ENCODE measurements around the gene ANO2. TPM values are rescaled to one million over a fixed set of nuclear protein-coding genes. Genes with fewer than 3 reads are reported as not detected.

The ANO2 gene
- total and polyA plus RNA-seq, 5 donors from 2014 or later: 0.10 TPM; not detected in 4

DNA sequence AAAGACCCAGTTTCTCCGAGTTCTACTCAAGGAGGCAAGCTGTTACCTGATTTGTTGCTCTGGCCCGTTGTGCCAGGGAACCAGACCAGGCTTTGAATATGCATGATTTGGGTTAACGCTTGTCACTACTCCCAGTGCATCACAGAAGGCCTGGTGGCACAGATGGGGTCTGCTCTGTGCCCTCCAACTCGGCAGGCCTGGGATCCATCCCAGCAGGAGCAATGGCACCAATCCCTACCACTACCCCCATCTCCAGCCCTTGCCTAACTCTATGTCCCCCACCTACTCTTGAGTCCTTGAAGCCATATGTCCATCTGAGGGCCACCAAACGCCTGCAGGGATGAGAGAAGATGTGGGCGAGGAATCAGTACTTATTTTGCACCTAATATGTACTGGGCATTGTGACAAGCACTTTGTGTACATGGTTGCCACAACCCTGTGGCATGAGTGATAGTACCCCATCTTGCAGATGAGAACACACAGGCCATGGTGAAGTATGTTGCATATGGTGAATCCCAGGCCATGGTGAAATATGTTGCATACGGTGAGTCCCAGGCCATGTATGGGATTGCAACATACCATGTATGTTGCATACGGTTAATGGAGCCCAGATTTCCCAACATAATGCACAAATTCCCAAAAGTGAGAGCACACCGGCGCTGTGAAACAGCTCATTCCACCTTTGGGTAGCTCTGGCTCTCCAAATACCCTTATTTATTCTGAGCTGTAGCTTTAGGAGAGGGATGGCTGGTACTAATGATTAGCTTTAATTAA lies 410.4 kb downstream of the ANO2 start:
- no peak for DNase-seq
- Histone ChIP-seq H3K36me3 (ENCODE audit: control insufficient read depth, insufficient read depth, low read length) (no peaks in the 10 kb centered on the region), H3K27me3 (ENCODE audit: control insufficient read depth, insufficient read depth, low read length) (peaks cover 13% of the 10 kb centered on the region), H3K9me3 (ENCODE audit: control insufficient read depth in 2 of 2, low read length in 2 of 2) (no peaks in the 10 kb centered on the region), H3K27ac (ENCODE audit: insufficient read depth, low read length, poor library complexity, severe bottlenecking) (no peak overlapping the region), H3K4me3 (ENCODE audit: low read depth, low read length) (no peak overlapping the region), H3K4me1 (ENCODE audit: control insufficient read depth, insufficient read depth, low read length, poor library complexity, severe bottlenecking) (no peaks in the 10 kb centered on the region)
- H3K9me3 Mint-ChIP-seq: peaks cover 0 to 10% (median 3%) of the 10 kb centered on the region in 7 donors
- ATAC-seq (ENCODE audit: low read depth in 2 of 2): no peak
- peaks cover 12% of the 10 kb centered on the region for H3K27me3 Mint-ChIP-seq
- no peak overlapping the region for H3K4me3 Mint-ChIP-seq
- no peak overlapping the region for H3K27ac Mint-ChIP-seq
- H3K4me1 Mint-ChIP-seq: no peaks in the 10 kb centered on the region
- no peaks in the 10 kb centered on the region for H3K36me3 Mint-ChIP-seq

DNA sequence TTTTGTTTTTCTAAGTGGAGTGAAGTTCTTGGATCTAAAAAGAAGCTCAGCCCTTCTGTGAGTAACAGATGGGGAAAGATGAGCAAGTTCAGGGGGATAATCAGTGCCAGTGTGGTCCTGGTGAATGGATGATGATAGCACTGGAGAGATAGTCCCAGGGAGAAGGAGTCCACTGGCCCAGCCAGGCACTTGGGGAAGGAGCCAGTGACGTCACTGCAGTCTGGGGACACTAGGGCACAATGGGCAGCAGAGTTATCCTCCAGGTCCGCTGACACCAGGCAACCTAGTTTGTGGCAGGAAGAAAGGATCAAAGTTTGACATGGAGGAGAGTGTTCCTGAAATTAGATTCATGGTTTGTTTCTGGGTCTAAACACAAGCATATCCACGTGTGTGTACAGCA lies 411.7 kb downstream of the ANO2 start:
- Mint-ChIP-seq H3K27ac (no peak overlapping the region), H3K4me1 (no peaks in the 10 kb centered on the region), H3K36me3 (no peaks in the 10 kb centered on the region), H3K27me3 (peaks cover 8% of the 10 kb centered on the region), H3K9me3 (peaks cover 0 to 8% (median 3%) of the 10 kb centered on the region in 7 donors), H3K4me3 (no peak overlapping the region)
- Histone ChIP-seq H3K36me3 (ENCODE audit: control insufficient read depth, insufficient read depth, low read length) (no peaks in the 10 kb centered on the region), H3K4me1 (ENCODE audit: control insufficient read depth, insufficient read depth, low read length, poor library complexity, severe bottlenecking) (no peaks in the 10 kb centered on the region), H3K27me3 (ENCODE audit: control insufficient read depth, insufficient read depth, low read length) (peaks cover 13% of the 10 kb centered on the region), H3K9me3 (ENCODE audit: control insufficient read depth in 2 of 2, low read length in 2 of 2) (no peaks in the 10 kb centered on the region), H3K4me3 (ENCODE audit: low read depth, low read length) (no peak overlapping the region), H3K27ac (ENCODE audit: insufficient read depth, low read length, poor library complexity, severe bottlenecking) (no peak overlapping the region)
- ATAC-seq (ENCODE audit: low read depth in 2 of 2) (no peak), DNase-seq (no peak)

DNA sequence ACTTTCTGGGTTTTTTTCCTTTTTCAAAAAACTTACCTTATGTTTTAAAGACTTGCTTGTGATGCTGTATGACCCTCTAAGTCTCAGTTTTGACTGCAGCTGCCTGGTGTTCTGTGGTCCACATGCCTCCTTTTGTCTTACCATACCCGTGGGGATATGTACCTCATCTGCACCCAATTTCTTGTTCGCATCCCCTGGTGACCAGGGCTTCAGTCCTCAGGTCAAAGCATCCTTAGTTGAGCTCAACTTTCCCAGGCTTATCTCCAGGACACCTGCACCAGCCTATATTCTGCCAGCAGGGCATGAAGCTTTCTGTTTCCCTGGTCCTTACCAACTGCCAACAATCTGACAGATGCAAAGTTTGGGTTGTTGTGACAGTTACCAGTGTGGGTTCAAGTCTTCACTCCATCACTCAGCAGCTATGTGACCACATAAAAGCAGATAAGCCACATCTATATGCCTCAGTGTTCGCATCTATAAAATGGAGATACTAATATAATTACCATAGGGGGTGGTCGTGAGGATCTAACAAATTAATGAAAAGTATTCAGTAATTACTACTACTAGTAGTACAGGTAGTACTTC lies 419.2 kb downstream of the ANO2 start:
- peaks cover 1% of the 10 kb centered on the region for H3K27me3 ChIP-seq (ENCODE audit: control insufficient read depth, insufficient read depth, low read length)
- ATAC-seq (ENCODE audit: low read depth in 2 of 2) (no peak), DNase-seq (no peak)
- Mint-ChIP-seq H3K27ac (no peak overlapping the region), H3K36me3 (no peaks in the 10 kb centered on the region), H3K4me1 (no peaks in the 10 kb centered on the region), H3K27me3 (no peaks in the 10 kb centered on the region), H3K4me3 (no peak overlapping the region), H3K9me3 (peaks cover 0 to 2% (median 0%) of the 10 kb centered on the region in 7 donors)
- H3K27ac ChIP-seq (ENCODE audit: insufficient read depth, low read length, poor library complexity, severe bottlenecking): no peak overlapping the region
- no peaks in the 10 kb centered on the region for H3K4me1 ChIP-seq (ENCODE audit: control insufficient read depth, insufficient read depth, low read length, poor library complexity, severe bottlenecking)
- H3K4me3 ChIP-seq (ENCODE audit: low read depth, low read length): no peak overlapping the region
- H3K9me3 ChIP-seq (ENCODE audit: control insufficient read depth in 2 of 2, low read length in 2 of 2): no peaks in the 10 kb centered on the region
- H3K36me3 ChIP-seq (ENCODE audit: control insufficient read depth, insufficient read depth, low read length): no peaks in the 10 kb centered on the region

DNA sequence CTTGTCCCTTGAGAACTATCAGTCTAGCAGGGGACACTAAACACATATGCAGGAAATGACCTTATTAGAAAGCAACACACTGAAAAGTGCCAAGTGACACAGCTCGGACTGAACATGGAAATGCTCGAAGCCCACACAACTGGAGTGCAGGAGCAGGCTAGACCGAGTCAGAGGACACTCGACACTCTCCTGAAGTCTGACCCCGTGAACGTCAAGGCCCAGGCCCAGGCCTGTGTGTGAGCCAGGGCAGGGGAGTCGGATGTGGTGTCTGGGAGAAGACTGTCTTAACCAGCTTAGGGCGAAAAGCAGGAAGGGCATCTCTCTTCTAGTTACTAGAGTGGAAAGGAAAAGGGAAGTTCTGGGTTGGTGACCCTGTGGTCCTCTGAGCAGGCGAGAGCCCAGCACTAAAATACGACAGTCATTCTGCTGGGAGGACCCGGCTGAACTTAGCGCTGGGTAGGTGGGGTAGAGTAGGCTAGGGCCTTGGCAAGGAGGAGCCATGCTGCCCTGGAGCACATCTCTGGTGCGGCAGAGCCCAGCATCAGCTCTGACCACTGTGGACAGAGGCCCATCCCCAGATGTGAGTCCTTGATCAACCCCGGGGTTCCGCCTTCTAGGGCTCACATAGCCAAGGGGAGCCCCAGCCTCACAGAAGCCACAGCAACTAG lies 420.2 kb downstream of the ANO2 start:
- H3K4me3 Mint-ChIP-seq: no peak overlapping the region
- ATAC-seq (ENCODE audit: low read depth in 2 of 2): no peak
- DNase-seq: no peak
- no peaks in the 10 kb centered on the region for H3K4me1 Mint-ChIP-seq
- no peaks in the 10 kb centered on the region for H3K36me3 Mint-ChIP-seq
- H3K27ac Mint-ChIP-seq: no peak overlapping the region
- Histone ChIP-seq H3K36me3 (ENCODE audit: control insufficient read depth, insufficient read depth, low read length) (no peaks in the 10 kb centered on the region), H3K27ac (ENCODE audit: insufficient read depth, low read length, poor library complexity, severe bottlenecking) (no peak overlapping the region), H3K9me3 (ENCODE audit: control insufficient read depth in 2 of 2, low read length in 2 of 2) (no peaks in the 10 kb centered on the region), H3K4me3 (ENCODE audit: low read depth, low read length) (no peak overlapping the region), H3K27me3 (ENCODE audit: control insufficient read depth, insufficient read depth, low read length) (no peaks in the 10 kb centered on the region), H3K4me1 (ENCODE audit: control insufficient read depth, insufficient read depth, low read length, poor library complexity, severe bottlenecking) (no peaks in the 10 kb centered on the region)
- H3K27me3 Mint-ChIP-seq: no peaks in the 10 kb centered on the region
- peaks cover 0 to 1% (median 0%) of the 10 kb centered on the region in 7 donors for H3K9me3 Mint-ChIP-seq

DNA sequence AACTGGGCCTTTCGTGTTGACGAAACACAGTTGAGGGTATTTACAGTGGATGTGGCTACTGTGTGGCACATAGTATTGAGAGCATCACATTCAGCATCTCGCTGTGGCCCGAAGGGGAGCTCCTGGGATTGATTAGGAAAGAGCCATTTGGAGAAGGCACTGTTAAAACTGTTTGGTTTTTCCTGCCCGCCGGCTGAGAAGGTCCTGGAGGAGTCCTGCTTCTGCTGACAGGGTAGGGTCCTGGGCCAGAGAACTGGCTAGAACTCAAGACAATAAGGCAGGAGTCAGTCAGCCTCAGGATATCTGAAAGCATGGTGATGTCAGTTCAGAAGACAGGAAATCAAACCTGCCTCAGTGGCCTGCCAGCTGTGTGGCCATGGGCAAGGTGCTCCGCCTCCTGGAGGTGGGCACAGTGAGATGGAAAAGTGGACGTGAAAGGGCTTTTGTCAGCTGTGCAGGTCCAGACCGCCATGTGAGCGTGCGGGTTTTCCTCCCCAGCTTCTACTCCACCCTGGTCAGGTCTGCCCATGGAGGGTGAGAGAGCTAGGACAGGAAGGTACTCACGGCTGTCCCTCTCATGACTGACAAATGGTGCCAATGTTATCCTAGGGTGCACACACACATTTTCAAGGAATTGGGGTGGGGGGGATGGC lies 420.8 kb downstream of the ANO2 start:
- no peak for ATAC-seq (ENCODE audit: low read depth in 2 of 2)
- DNase-seq: no peak
- no peaks in the 10 kb centered on the region for H3K9me3 Mint-ChIP-seq

DNA sequence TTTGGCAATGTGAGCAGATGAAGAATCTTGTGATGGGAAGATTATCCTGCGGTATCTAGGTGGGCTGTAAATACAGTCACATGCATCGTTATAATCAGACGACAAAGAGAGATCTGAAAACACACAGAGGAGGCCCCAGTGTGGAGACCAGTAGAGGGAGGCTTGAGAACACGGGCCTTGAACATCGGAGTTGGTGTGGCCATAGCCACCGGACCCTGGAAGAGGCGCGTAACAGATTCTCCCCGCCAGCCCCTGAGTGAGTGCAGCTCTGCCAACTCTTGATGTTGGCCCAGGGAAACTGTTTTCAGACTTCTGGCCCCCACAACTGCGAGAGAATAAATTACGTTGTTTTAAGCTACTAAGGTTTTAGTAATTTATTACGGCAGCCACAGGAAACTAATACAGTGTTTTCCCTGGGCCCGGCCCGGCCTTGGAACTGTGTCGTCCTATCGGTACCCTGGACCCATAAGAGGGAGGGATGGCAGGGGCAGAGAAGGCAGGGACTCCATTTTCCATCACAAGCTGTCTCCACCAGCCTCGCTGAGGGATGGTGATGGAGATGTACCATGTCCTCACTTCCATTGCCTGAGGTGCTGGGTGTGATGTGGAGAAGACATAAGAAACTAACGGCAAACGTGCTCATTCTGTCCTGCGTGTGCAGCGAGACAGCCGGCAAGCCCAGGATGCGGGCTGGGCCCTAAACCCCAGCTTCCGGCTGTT lies 421.5 kb downstream of the ANO2 start:
- ATAC-seq (ENCODE audit: low read depth in 2 of 2) (no peak), DNase-seq (no peak)
- H3K4me1 ChIP-seq (ENCODE audit: control insufficient read depth, insufficient read depth, low read length, poor library complexity, severe bottlenecking): no peaks in the 10 kb centered on the region
- H3K27me3 ChIP-seq (ENCODE audit: control insufficient read depth, insufficient read depth, low read length): no peaks in the 10 kb centered on the region
- no peaks in the 10 kb centered on the region for H3K9me3 ChIP-seq (ENCODE audit: control insufficient read depth in 2 of 2, low read length in 2 of 2)
- H3K4me3 ChIP-seq (ENCODE audit: low read depth, low read length): no peak overlapping the region
- Mint-ChIP-seq H3K27me3 (no peaks in the 10 kb centered on the region), H3K36me3 (no peaks in the 10 kb centered on the region), H3K9me3 (no peaks in the 10 kb centered on the region), H3K27ac (no peak overlapping the region), H3K4me3 (no peak overlapping the region), H3K4me1 (no peaks in the 10 kb centered on the region)
- H3K36me3 ChIP-seq (ENCODE audit: control insufficient read depth, insufficient read depth, low read length): no peaks in the 10 kb centered on the region
- H3K27ac ChIP-seq (ENCODE audit: insufficient read depth, low read length, poor library complexity, severe bottlenecking): no peak overlapping the region

More for the DNA sequence above, 420.8 kb downstream of the ANO2 start:
- Histone ChIP-seq H3K4me3 (ENCODE audit: low read depth, low read length) (no peak overlapping the region), H3K27me3 (ENCODE audit: control insufficient read depth, insufficient read depth, low read length) (no peaks in the 10 kb centered on the region), H3K36me3 (ENCODE audit: control insufficient read depth, insufficient read depth, low read length) (no peaks in the 10 kb centered on the region), H3K4me1 (ENCODE audit: control insufficient read depth, insufficient read depth, low read length, poor library complexity, severe bottlenecking) (no peaks in the 10 kb centered on the region), H3K9me3 (ENCODE audit: control insufficient read depth in 2 of 2, low read length in 2 of 2) (no peaks in the 10 kb centered on the region), H3K27ac (ENCODE audit: insufficient read depth, low read length, poor library complexity, severe bottlenecking) (no peak overlapping the region)
- no peak overlapping the region for H3K4me3 Mint-ChIP-seq
- no peaks in the 10 kb centered on the region for H3K4me1 Mint-ChIP-seq
- H3K27me3 Mint-ChIP-seq: no peaks in the 10 kb centered on the region
- H3K27ac Mint-ChIP-seq: no peak overlapping the region
- no peaks in the 10 kb centered on the region for H3K36me3 Mint-ChIP-seq

All from CD4-positive, CD25-positive, alpha-beta regulatory T cell (primary cell).